Endothelial cell of umbilical vein (primary cell): ENCODE data around the gene DAB2IP. TPM values are rescaled to one million over a fixed set of nuclear protein-coding genes. Genes with fewer than 3 reads are reported as not detected.

Experiments
- BruUV-seq: library from RNA; stranded (reverse); fragments of 400-500 nt; replicated peaks from 2 replicates; lab custom pipeline; 2021; lab: Mats Ljungman, UMichigan
- CTCF ChIA-PET: fragments of 300-600, 350-600 bp; sonication (Branson Sonifier 250); formaldehyde crosslinking; loops from one replicate; lab custom pipeline; 2021; ENCODE audit warnings: antibody characterized with exemption, inconsistent platforms; lab: Charles Lee
- POLR2A ChIA-PET: fragments of 300-600, 350-600 bp; sonication (Branson Sonifier 250); formaldehyde crosslinking; loops from one replicate; lab custom pipeline; 2021; ENCODE audit warnings: antibody characterized with exemption, inconsistent platforms; lab: Charles Lee
- DNase-seq: peaks from one replicate; pipeline ENCODE4 v3.0.0-alpha.2; 2011; ENCODE audit warnings: low read depth, low spot score
- FAIRE-seq: peaks from 2 replicates; lab custom pipeline; 2011; peaks lifted over from hg19 to GRCh38; lab: Jason Lieb, UNC
- H2AFZ ChIP-seq: 2 replicates; pipeline ENCODE4 v1.6.0; 2012; ENCODE audit warnings: low read depth, low read length, control low read depth, inconsistent platforms
- H3K27ac ChIP-seq: 2 replicates; pipeline ENCODE4 v1.5.1; 2011; ENCODE audit warnings: low read depth, mild to moderate bottlenecking, control low read depth, low read length, moderate library complexity; ENCODE audit not compliant: insufficient read depth
- H3K27me3 ChIP-seq, 2 experiments: 2 replicates each; pipeline versions ENCODE4 v1.6.0 to v1.6.1; 2011; ENCODE audit warnings: low read length in 2 of 2, mixed read lengths in 1 of 2; ENCODE audit not compliant: control insufficient read depth in 2 of 2, insufficient read depth in 2 of 2
- H3K36me3 ChIP-seq, 2 experiments: 2 replicates in 1 of 2; 3 replicates in 1 of 2; pipeline ENCODE4 v1.5.1; 2011; ENCODE audit warnings: low read length in 2 of 2, mild to moderate bottlenecking in 1 of 2, moderate library complexity in 1 of 2; ENCODE audit not compliant: control insufficient read depth in 2 of 2, insufficient read depth in 2 of 2; ENCODE audit errors: extremely low read depth in 1 of 2
- H3K4me1 ChIP-seq: 3 replicates; pipeline ENCODE4 v1.5.1; 2011; ENCODE audit warnings: mild to moderate bottlenecking, low read length; ENCODE audit not compliant: control insufficient read depth, insufficient read depth; ENCODE audit errors: extremely low read depth
- H3K4me2 ChIP-seq: 2 replicates; pipeline ENCODE4 v1.6.1; 2011; ENCODE audit warnings: low read length, control low read depth, mixed read lengths; ENCODE audit not compliant: insufficient read depth
- H3K4me3 ChIP-seq, 3 experiments: fragments of 200-600 bp in 1 of 3; sonication (generic), shearing (Covaris generic) in 1 of 3; replicated peaks in 1 of 3; 2 replicates each; pipeline ENCODE4 v1.5.1; 2011 to 2016; ENCODE audit warnings: control low read depth in 3 of 3, low read length in 3 of 3, mild to moderate bottlenecking in 2 of 3, inconsistent platforms in 1 of 3, low read depth in 1 of 3, moderate library complexity in 1 of 3; ENCODE audit not compliant: insufficient read depth in 1 of 3
- H3K79me2 ChIP-seq: 2 replicates; pipeline ENCODE4 v1.6.0; 2012; ENCODE audit warnings: low read length, inconsistent platforms; ENCODE audit not compliant: control insufficient read depth, insufficient read depth
- H3K9ac ChIP-seq: replicated peaks from 2 replicates; pipeline ENCODE3; 2011; ENCODE audit warnings: low read length, control low read depth; ENCODE audit not compliant: insufficient read depth; ENCODE audit errors: extremely low read depth
- H3K9me1 ChIP-seq: replicated peaks from 3 replicates; pipeline ENCODE4 v1.6.0; 2011; ENCODE audit warnings: mild to moderate bottlenecking, low read length; ENCODE audit not compliant: control insufficient read depth, insufficient read depth; ENCODE audit errors: extremely low read depth
- H3K9me3 ChIP-seq: replicated peaks from 2 replicates; pipeline ENCODE4 v1.5.1; 2012; ENCODE audit warnings: low read length, inconsistent platforms; ENCODE audit not compliant: control insufficient read depth, insufficient read depth
- H4K20me1 ChIP-seq: replicated peaks from 2 replicates; pipeline ENCODE3; 2011; ENCODE audit warnings: mild to moderate bottlenecking, low read length; ENCODE audit not compliant: control insufficient read depth, insufficient read depth; ENCODE audit errors: extremely low read depth
- CTCF ChIP-seq, 2 donors: IDR thresholded peaks; 1 replicate in 1 of 2; 2 replicates in 1 of 2; pipeline ENCODE4 v1.5.1; 2011; ENCODE audit warnings: low read length in 2 of 2, mild to moderate bottlenecking in 2 of 2, moderate library complexity in 2 of 2, control low read depth in 1 of 2, inconsistent platforms in 1 of 2, low read depth in 1 of 2; ENCODE audit not compliant: insufficient read depth in 1 of 2; ENCODE audit errors: extremely low read depth in 1 of 2
- EZH2 ChIP-seq: IDR thresholded peaks from 2 replicates; pipeline ENCODE4 v1.6.1; 2012; ENCODE audit warnings: borderline replicate concordance, low read depth, mild to moderate bottlenecking, moderate library complexity, low read length, inconsistent platforms; ENCODE audit not compliant: severe bottlenecking
- FOS ChIP-seq: IDR thresholded peaks from 2 replicates; pipeline ENCODE4 v1.6.1; 2011; ENCODE audit warnings: mild to moderate bottlenecking, low read length, moderate library complexity, borderline replicate concordance; ENCODE audit not compliant: insufficient read depth
- GATA2 ChIP-seq: IDR thresholded peaks from 2 replicates; pipeline ENCODE4 v1.7.0; 2011; ENCODE audit warnings: low read depth, mild to moderate bottlenecking, moderate library complexity, mixed read lengths, low read length; ENCODE audit not compliant: insufficient read length, insufficient read depth
- JUN ChIP-seq: IDR thresholded peaks from 2 replicates; pipeline ENCODE4 v1.6.1; 2011; ENCODE audit warnings: borderline replicate concordance, low read depth; ENCODE audit not compliant: insufficient read length, insufficient read depth
- MAX ChIP-seq: IDR thresholded peaks from 2 replicates; pipeline ENCODE4 v1.6.1; 2011; ENCODE audit not compliant: insufficient read depth, insufficient read length
- MYC ChIP-seq: IDR thresholded peaks from one replicate; pipeline ENCODE4 v1.6.1; 2011; ENCODE audit warnings: mild to moderate bottlenecking, low read depth, low read length
- POLR2A ChIP-seq: IDR thresholded peaks from 2 replicates; pipeline ENCODE4 v1.6.1; 2012; ENCODE audit warnings: low read depth, mild to moderate bottlenecking, control low read depth, low read length
- POLR2AphosphoS5 ChIP-seq: IDR thresholded peaks from 2 replicates; pipeline ENCODE4 v1.6.1; 2012; ENCODE audit warnings: low read depth, mild to moderate bottlenecking, control low read depth, low read length, moderate library complexity; ENCODE audit not compliant: insufficient read depth
- dilution Hi-C: fragments of 300-500 bp; cut with MboI; formaldehyde crosslinking; loops from one replicate; pipeline ENCODE4 v1.15.0; 2019; ENCODE audit warnings: low sequenced_read_pairs; ENCODE audit not compliant: extremely low pct_ligation_motif_present
- intact Hi-C: fragments of 100-400 bp; cut with micrococcal nuclease; formaldehyde crosslinking; loops from one replicate; pipeline ENCODE4 v1.10.0; 2022
- polyA plus RNA-seq, 4 experiments: library from polyadenylated mRNA; depleted of rRNA in 3 of 4; stranded (reverse) in 3 of 4; unstranded in 1 of 4; fragments of >200 nt; gene quantifications; 2 replicates each; pipeline versions ENCODE4 v1.2.1 to v1.2.3, GENCODE V29; 2011 to 2012; ENCODE audit warnings: missing spikeins in 1 of 4
- total RNA-seq: library from RNA; stranded (reverse); gene quantifications from 2 replicates; pipeline ENCODE4 v1.2.3, GENCODE V29; 2021

The DAB2IP gene
- total and polyA plus RNA-seq, 2 donors (not counting 3 experiments of a cell fraction or from before 2014, with no cell fraction given), result 29.2 to 53.6 TPM

- intact Hi-C loops, result loop anchor here (1.0 to 5.0 kb wide), 2 partner anchors 17 to 408 kb away; no protein-coding TSS in a partner anchor
- Histone ChIP-seq H2AFZ (no peak overlapping the region), H3K27me3 (no peaks in the 10 kb centered on the region), H3K4me2 (no peak overlapping the region), H4K20me1 (no peaks in the 10 kb centered on the region), H3K9me1 (no peaks in the 10 kb centered on the region), H3K27ac (no peak overlapping the region), H3K36me3 (no peaks in the 10 kb centered on the region), H3K79me2 (no peaks in the 10 kb centered on the region), H3K4me3 (no peak overlapping the region), H3K4me1 (no peaks in the 10 kb centered on the region), H3K9me3 (no peaks in the 10 kb centered on the region), H3K9ac (no peak overlapping the region)
- DNase-seq, result no peak
- dilution Hi-C loops, result no loop called here
- POLR2A ChIA-PET, result interaction anchor here (0.6 kb wide), 1 partner anchor 132 kb away, joined by 5 read pairs; no protein-coding TSS in a partner anchor
- CTCF ChIA-PET, result interaction anchor here (0.6 to 4.0 kb wide), 10 partner anchors 10 to 316 kb away, joined by 3 to 21 read pairs (median 4); no protein-coding TSS in a partner anchor
- no peak for FAIRE-seq
- TF ChIP-seq POLR2A (no peak), GATA2 (no peak), JUN (no peak), FOS (no peak), POLR2AphosphoS5 (no peak), MYC (no peak), EZH2 (no peak), MAX (no peak), CTCF (IDR thresholded peaks at IDR 0.05; ENCODE audit: extremely low read depth in 1 of 2, insufficient read depth in 1 of 2, low read depth in 1 of 2, low read length in 2 of 2) (no peak)
- no TSS peak for BruUV-seq
Measured at GRCh38 chr9:121689461-121690157, 38.2 kb downstream of the DAB2IP start.
